NCI-H774 (cell line): ENCODE results near the gene RIPOR2.
"Not testable (repeated sequence)": the region's sequence is repeated elsewhere in the genome, so short reads cannot be mapped to it uniquely, and the experiment has no call there.

Source experiments
- DNase-seq: peaks from one replicate; lab custom pipeline; 2025; lab: John Stamatoyannopoulos, UW

Gene RIPOR2

GRCh38 chr6:24763578-24763977 lies 172.2 kb downstream of the RIPOR2 start:
- no peak for DNase-seq

GRCh38 chr6:24761851-24762250 lies 173.9 kb downstream of the RIPOR2 start:
- no peak for DNase-seq

GRCh38 chr6:24761193-24761835 lies 174.4 kb downstream of the RIPOR2 start:
- DNase-seq, result no peak

GRCh38 chr6:24760210-24760609 lies 175.6 kb downstream of the RIPOR2 start:
- no peak for DNase-seq

- no peak for DNase-seq
Measured at GRCh38 chr6:24759718-24760117, 176.0 kb downstream of the RIPOR2 start.

- no peak for DNase-seq
Measured at GRCh38 chr6:24757611-24758010, 178.1 kb downstream of the RIPOR2 start.

- no peak for DNase-seq
Measured at GRCh38 chr6:24755279-24755678, 180.5 kb downstream of the RIPOR2 start.

GRCh38 chr6:24754378-24754777 lies 181.4 kb downstream of the RIPOR2 start:
- not testable (repeated sequence) for DNase-seq
